GM03348 (cell line): Measurements from ENCODE around the gene RPL11.
"Not testable (repeated sequence)": the region's sequence is repeated elsewhere in the genome, so short reads cannot be mapped to it uniquely, and the experiment has no call there.

Experiments used
- DNase-seq: peaks from one replicate; pipeline ENCODE4 v3.0.0; 2012; ENCODE audit warnings: low spot score

The RPL11 gene

GRCh38 chr1:23691499-23692307, at the start of gene RPL11:
TSS of gene RPL11 (plus strand) at chr1:23691806. CDS start at chr1:23691824, 18 bp downstream.
- peak; percentile 95 for DNase-seq

- DNase-seq = no peak
Measured at GRCh38 chr1:23643736-23644554, 47.7 kb upstream of the RPL11 start.

- no peak for DNase-seq
Measured at GRCh38 chr1:23644555-23644866, 47.1 kb upstream of the RPL11 start.

GRCh38 chr1:23645338-23645737, 46.3 kb upstream of the RPL11 start:
- no peak for DNase-seq

- DNase-seq = no peak
Measured at GRCh38 chr1:23646091-23646490, 45.5 kb upstream of the RPL11 start.

GRCh38 chr1:23646541-23646940, 45.1 kb upstream of the RPL11 start:
- DNase-seq = no peak

GRCh38 chr1:23648576-23648975, 43.0 kb upstream of the RPL11 start:
- no peak for DNase-seq

GRCh38 chr1:23649157-23649556, 42.4 kb upstream of the RPL11 start:
- DNase-seq = not testable (repeated sequence)

- no peak for DNase-seq
Measured at GRCh38 chr1:23650344-23650990, 41.1 kb upstream of the RPL11 start.

GRCh38 chr1:23651069-23651808, 40.4 kb upstream of the RPL11 start:
- DNase-seq = peak; percentile 34

GRCh38 chr1:23657659-23658275, 33.8 kb upstream of the RPL11 start:
- DNase-seq = peak; percentile 71

- no peak for DNase-seq
Measured at GRCh38 chr1:23660671-23661070, 30.9 kb upstream of the RPL11 start.

GRCh38 chr1:23661887-23662286, 29.7 kb upstream of the RPL11 start:
- no peak for DNase-seq

- DNase-seq = peak; percentile 44
Measured at GRCh38 chr1:23664837-23665795, 26.5 kb upstream of the RPL11 start.

GRCh38 chr1:23667411-23667810, 24.2 kb upstream of the RPL11 start:
- DNase-seq = no peak

GRCh38 chr1:23670709-23671108, 20.9 kb upstream of the RPL11 start:
- DNase-seq = no peak

- peak; percentile 56 for DNase-seq
Measured at GRCh38 chr1:23673086-23673813, 18.4 kb upstream of the RPL11 start.

GRCh38 chr1:23679815-23680214, 11.8 kb upstream of the RPL11 start:
- DNase-seq = no peak

- no peak for DNase-seq
Measured at GRCh38 chr1:23682946-23683345, 8.7 kb upstream of the RPL11 start.

GRCh38 chr1:23684415-23684814, 7.2 kb upstream of the RPL11 start:
- no peak for DNase-seq
